ENCODE results near the gene C13orf46. TPM values are rescaled to one million over a fixed set of nuclear protein-coding genes. Genes with fewer than 3 reads are reported as not detected.
"Not testable (repeated sequence)": the region's sequence is repeated elsewhere in the genome, so short reads cannot be mapped to it uniquely, and the experiment has no call there.

Gene C13orf46
- total RNA-seq, 2 donors from 2014 or later, result 0.61 to 3.6 TPM

GRCh38 chr13:113919761-113920559, 53.9 kb downstream of the C13orf46 start:
- DNase-seq (ENCODE audit: low spot score in 2 of 2) (peak in 1 of 2 donors; percentile 31), ATAC-seq (no peak)
- Mint-ChIP-seq H3K36me3 (peaks cover 8 to 10% of the 10 kb centered on the region in 2 donors), H3K9me3 (peaks cover 8 to 13% of the 10 kb centered on the region in 2 donors), H3K27ac (no peak overlapping the region)

- DNase-seq (ENCODE audit: low spot score in 2 of 2) (peak in 1 of 2 donors; percentile 49), ATAC-seq (no peak)
- H3K27ac Mint-ChIP-seq, result no peak overlapping the region
- H3K36me3 Mint-ChIP-seq, result peaks cover 8 to 10% of the 10 kb centered on the region in 2 donors
- H3K9me3 Mint-ChIP-seq, result peaks cover 8 to 13% of the 10 kb centered on the region in 2 donors
These were observed 54.7 kb downstream of the C13orf46 start for GRCh38 chr13:113918981-113919701.

- ATAC-seq, result no peak
- Mint-ChIP-seq H3K36me3 (peaks cover 8 to 10% of the 10 kb centered on the region in 2 donors), H3K9me3 (peaks cover 8 to 13% of the 10 kb centered on the region in 2 donors), H3K27ac (no peak overlapping the region)
- peak in 1 of 2 donors; percentile 41 for DNase-seq (ENCODE audit: low spot score in 2 of 2)
These were observed 55.3 kb downstream of the C13orf46 start for GRCh38 chr13:113918580-113918979.

- DNase-seq (ENCODE audit: low spot score in 2 of 2) (peak in 1 of 2 donors; percentile 44), ATAC-seq (no peak)
- peaks cover 8 to 13% of the 10 kb centered on the region in 2 donors for H3K9me3 Mint-ChIP-seq
- peaks cover 8 to 10% of the 10 kb centered on the region in 2 donors for H3K36me3 Mint-ChIP-seq
- no peak overlapping the region for H3K27ac Mint-ChIP-seq
These were observed 56.1 kb downstream of the C13orf46 start for GRCh38 chr13:113917594-113918371.

- H3K9me3 Mint-ChIP-seq, result peaks cover 6 to 10% of the 10 kb centered on the region in 2 donors
- H3K27ac Mint-ChIP-seq, result no peak overlapping the region
- peaks cover 6% of the 10 kb centered on the region in 2 donors for H3K36me3 Mint-ChIP-seq
- DNase-seq (ENCODE audit: low spot score in 2 of 2) (peak in 1 of 2 donors; percentile 28), ATAC-seq (no peak)
These were observed 56.8 kb downstream of the C13orf46 start for GRCh38 chr13:113917096-113917495.

GRCh38 chr13:113916330-113916815, 57.5 kb downstream of the C13orf46 start:
- ATAC-seq, result peak; percentile 28 to 56

GRCh38 chr13:113915786-113916329, 58.0 kb downstream of the C13orf46 start:
- ATAC-seq, result no peak
- no peak for DNase-seq (ENCODE audit: low spot score in 2 of 2)
- Mint-ChIP-seq H3K36me3 (no peaks in the 10 kb centered on the region), H3K27ac (no peak overlapping the region), H3K9me3 (no peaks in the 10 kb centered on the region)

More at GRCh38 chr13:113916330-113916815, 57.5 kb downstream of the C13orf46 start:
- H3K27ac Mint-ChIP-seq, result no peak overlapping the region
- H3K9me3 Mint-ChIP-seq, result peaks cover 0 to 3% of the 10 kb centered on the region in 2 donors
- H3K36me3 Mint-ChIP-seq, result no peaks in the 10 kb centered on the region
- peak in 1 of 2 donors; percentile 35 for DNase-seq (ENCODE audit: low spot score in 2 of 2)

- no peaks in the 10 kb centered on the region for H3K9me3 Mint-ChIP-seq
- no peaks in the 10 kb centered on the region for H3K36me3 Mint-ChIP-seq
- no peak for DNase-seq (ENCODE audit: low spot score in 2 of 2)
- H3K27ac Mint-ChIP-seq, result no peak overlapping the region
- no peak for ATAC-seq
These were observed 58.7 kb downstream of the C13orf46 start for GRCh38 chr13:113915012-113915763.

GRCh38 chr13:113914333-113915011, 59.4 kb downstream of the C13orf46 start:
- Mint-ChIP-seq H3K27ac (no peak overlapping the region), H3K36me3 (no peaks in the 10 kb centered on the region), H3K9me3 (no peaks in the 10 kb centered on the region)
- ATAC-seq, result no peak
- no peak for DNase-seq (ENCODE audit: low spot score in 2 of 2)

GRCh38 chr13:113913838-113914237, 60.0 kb downstream of the C13orf46 start:
- H3K27ac Mint-ChIP-seq; ATAC-seq; DNase-seq (ENCODE audit: low spot score in 2 of 2); H3K9me3 Mint-ChIP-seq; H3K36me3 Mint-ChIP-seq: not testable (repeated sequence)

- not testable (repeated sequence) for H3K27ac Mint-ChIP-seq
- peak in 1 of 2 donors; percentile 35 for ATAC-seq
These were observed 60.5 kb downstream of the C13orf46 start for GRCh38 chr13:113913408-113913807.

GRCh38 chr13:113912596-113912995, 61.3 kb downstream of the C13orf46 start:
- no peak for ATAC-seq
- Mint-ChIP-seq H3K36me3 (no peaks in the 10 kb centered on the region), H3K27ac (no peak overlapping the region), H3K9me3 (no peaks in the 10 kb centered on the region)
- no peak for DNase-seq (ENCODE audit: low spot score in 2 of 2)

More at GRCh38 chr13:113913408-113913807, 60.5 kb downstream of the C13orf46 start:
- DNase-seq (ENCODE audit: low spot score in 2 of 2); H3K36me3 Mint-ChIP-seq; H3K9me3 Mint-ChIP-seq: not testable (repeated sequence)

GRCh38 chr13:113907635-113908617, 66.0 kb downstream of the C13orf46 start:
- Mint-ChIP-seq H3K27ac (no peak overlapping the region), H3K36me3 (no peaks in the 10 kb centered on the region), H3K9me3 (no peaks in the 10 kb centered on the region)
- DNase-seq (ENCODE audit: low spot score in 2 of 2) (no peak), ATAC-seq (no peak)

- H3K36me3 Mint-ChIP-seq, result no peaks in the 10 kb centered on the region
- no peaks in the 10 kb centered on the region for H3K9me3 Mint-ChIP-seq
- H3K27ac Mint-ChIP-seq, result no peak overlapping the region
- DNase-seq (ENCODE audit: low spot score in 2 of 2) (no peak), ATAC-seq (no peak)
These were observed 67.3 kb downstream of the C13orf46 start for GRCh38 chr13:113906571-113906970.

All from activated naive CD4-positive, alpha-beta T cell treated with anti-CD3 and anti-CD28 coated beads, Interleukin-2, amount 50 U/mL, for 72 hours (primary cell).